ENCODE data around the gene TNRC6A.
"Not testable (repeated sequence)": the region's sequence is repeated elsewhere in the genome, so short reads cannot be mapped to it uniquely, and the experiment has no call there.

The TNRC6A gene

GRCh38 chr16:24749872-24750271 lies 20.4 kb downstream of the TNRC6A start:
- H3K36me3 ChIP-seq (ENCODE audit: control insufficient read depth in 5 of 5, insufficient read depth in 5 of 5, low read length in 5 of 5); H3K27ac ChIP-seq (ENCODE audit: low read depth, low read length); H3K4me3 ChIP-seq (ENCODE audit: low read depth in 1 of 5, low read length in 5 of 5); H3K9me3 ChIP-seq (ENCODE audit: control insufficient read depth in 5 of 5, low read length in 5 of 5); H3K27me3 ChIP-seq (ENCODE audit: control insufficient read depth in 5 of 5, insufficient read depth in 4 of 5, low read length in 5 of 5); H3K9ac ChIP-seq (ENCODE audit: low read length in 5 of 5): not testable (repeated sequence)
- H3K4me1 ChIP-seq (ENCODE audit: control insufficient read depth in 5 of 5, insufficient read depth in 5 of 5, low read length in 5 of 5) = peaks cover 4 to 60% (median 48%) of the 10 kb centered on the region in 5 donors

- Histone ChIP-seq H3K4me1 (ENCODE audit: control insufficient read depth in 5 of 5, insufficient read depth in 5 of 5, low read length in 5 of 5) (peaks cover 4 to 33% (median 27%) of the 10 kb centered on the region in 5 donors), H3K9ac (ENCODE audit: low read length in 5 of 5) (no peak overlapping the region), H3K4me3 (ENCODE audit: low read depth in 1 of 5, low read length in 5 of 5) (no peak overlapping the region), H3K27ac (ENCODE audit: low read depth, low read length) (peak overlapping the region; percentile 26), H3K36me3 (ENCODE audit: control insufficient read depth in 5 of 5, insufficient read depth in 5 of 5, low read length in 5 of 5) (peaks cover 0 to 4% (median 0%) of the 10 kb centered on the region in 5 donors), H3K27me3 (ENCODE audit: control insufficient read depth in 5 of 5, insufficient read depth in 4 of 5, low read length in 5 of 5) (no peaks in the 10 kb centered on the region), H3K9me3 (ENCODE audit: control insufficient read depth in 5 of 5, low read length in 5 of 5) (no peaks in the 10 kb centered on the region)
Measured at GRCh38 chr16:24753000-24753399, 23.5 kb downstream of the TNRC6A start.

GRCh38 chr16:24753437-24753836 lies 24.0 kb downstream of the TNRC6A start:
- no peak overlapping the region for H3K4me3 ChIP-seq (ENCODE audit: low read depth in 1 of 5, low read length in 5 of 5)
- H3K9me3 ChIP-seq (ENCODE audit: control insufficient read depth in 5 of 5, low read length in 5 of 5) = no peaks in the 10 kb centered on the region
- no peaks in the 10 kb centered on the region for H3K27me3 ChIP-seq (ENCODE audit: control insufficient read depth in 5 of 5, insufficient read depth in 4 of 5, low read length in 5 of 5)
- no peak overlapping the region for H3K9ac ChIP-seq (ENCODE audit: low read length in 5 of 5)
- peaks cover 2 to 29% (median 23%) of the 10 kb centered on the region in 5 donors for H3K4me1 ChIP-seq (ENCODE audit: control insufficient read depth in 5 of 5, insufficient read depth in 5 of 5, low read length in 5 of 5)
- H3K27ac ChIP-seq (ENCODE audit: low read depth, low read length) = peak overlapping the region; percentile 26
- H3K36me3 ChIP-seq (ENCODE audit: control insufficient read depth in 5 of 5, insufficient read depth in 5 of 5, low read length in 5 of 5) = peaks cover 2 to 7% (median 4%) of the 10 kb centered on the region in 5 donors

GRCh38 chr16:24754543-24754942 lies 25.1 kb downstream of the TNRC6A start:
- H3K4me1 ChIP-seq (ENCODE audit: control insufficient read depth in 5 of 5, insufficient read depth in 5 of 5, low read length in 5 of 5) = peaks cover 0 to 18% (median 12%) of the 10 kb centered on the region in 5 donors
- H3K27ac ChIP-seq (ENCODE audit: low read depth, low read length) = no peak overlapping the region

GRCh38 chr16:24755201-24755874 lies 25.9 kb downstream of the TNRC6A start:
- Histone ChIP-seq H3K9ac (ENCODE audit: low read length in 5 of 5) (peak overlapping the region in 1 of 5 donors; percentile 24), H3K4me1 (ENCODE audit: control insufficient read depth in 5 of 5, insufficient read depth in 5 of 5, low read length in 5 of 5) (peaks cover 0 to 18% (median 12%) of the 10 kb centered on the region in 5 donors), H3K27ac (ENCODE audit: low read depth, low read length) (no peak overlapping the region), H3K36me3 (ENCODE audit: control insufficient read depth in 5 of 5, insufficient read depth in 5 of 5, low read length in 5 of 5) (peaks cover 9 to 26% (median 18%) of the 10 kb centered on the region in 5 donors), H3K9me3 (ENCODE audit: control insufficient read depth in 5 of 5, low read length in 5 of 5) (no peaks in the 10 kb centered on the region), H3K4me3 (ENCODE audit: low read depth in 1 of 5, low read length in 5 of 5) (no peak overlapping the region), H3K27me3 (ENCODE audit: control insufficient read depth in 5 of 5, insufficient read depth in 4 of 5, low read length in 5 of 5) (no peaks in the 10 kb centered on the region)

More at GRCh38 chr16:24754543-24754942, 25.1 kb downstream of the TNRC6A start:
- peaks cover 7 to 18% (median 14%) of the 10 kb centered on the region in 5 donors for H3K36me3 ChIP-seq (ENCODE audit: control insufficient read depth in 5 of 5, insufficient read depth in 5 of 5, low read length in 5 of 5)
- H3K9ac ChIP-seq (ENCODE audit: low read length in 5 of 5) = no peak overlapping the region
- H3K4me3 ChIP-seq (ENCODE audit: low read depth in 1 of 5, low read length in 5 of 5) = no peak overlapping the region
- H3K9me3 ChIP-seq (ENCODE audit: control insufficient read depth in 5 of 5, low read length in 5 of 5) = no peaks in the 10 kb centered on the region
- H3K27me3 ChIP-seq (ENCODE audit: control insufficient read depth in 5 of 5, insufficient read depth in 4 of 5, low read length in 5 of 5) = no peaks in the 10 kb centered on the region

- Histone ChIP-seq H3K9me3 (ENCODE audit: control insufficient read depth in 5 of 5, low read length in 5 of 5) (no peaks in the 10 kb centered on the region), H3K4me3 (ENCODE audit: low read depth in 1 of 5, low read length in 5 of 5) (no peak overlapping the region), H3K36me3 (ENCODE audit: control insufficient read depth in 5 of 5, insufficient read depth in 5 of 5, low read length in 5 of 5) (peaks cover 22 to 34% (median 28%) of the 10 kb centered on the region in 5 donors), H3K9ac (ENCODE audit: low read length in 5 of 5) (peak overlapping the region in 1 of 5 donors; percentile 40), H3K27ac (ENCODE audit: low read depth, low read length) (peak overlapping the region; percentile 22), H3K4me1 (ENCODE audit: control insufficient read depth in 5 of 5, insufficient read depth in 5 of 5, low read length in 5 of 5) (peaks cover 0 to 14% (median 5%) of the 10 kb centered on the region in 5 donors), H3K27me3 (ENCODE audit: control insufficient read depth in 5 of 5, insufficient read depth in 4 of 5, low read length in 5 of 5) (no peaks in the 10 kb centered on the region)
Measured at GRCh38 chr16:24758373-24758772, 28.9 kb downstream of the TNRC6A start.

- H3K4me3 ChIP-seq (ENCODE audit: low read depth in 1 of 5, low read length in 5 of 5) = no peak overlapping the region
Measured at GRCh38 chr16:24759006-24759405, 29.6 kb downstream of the TNRC6A start.

GRCh38 chr16:24761526-24761925 lies 32.1 kb downstream of the TNRC6A start:
- Histone ChIP-seq H3K9me3 (ENCODE audit: control insufficient read depth in 5 of 5, low read length in 5 of 5) (no peaks in the 10 kb centered on the region), H3K4me3 (ENCODE audit: low read depth in 1 of 5, low read length in 5 of 5) (no peak overlapping the region), H3K9ac (ENCODE audit: low read length in 5 of 5) (no peak overlapping the region), H3K4me1 (ENCODE audit: control insufficient read depth in 5 of 5, insufficient read depth in 5 of 5, low read length in 5 of 5) (peaks cover 0 to 8% (median 0%) of the 10 kb centered on the region in 5 donors), H3K27ac (ENCODE audit: low read depth, low read length) (peak overlapping the region; percentile 32), H3K36me3 (ENCODE audit: control insufficient read depth in 5 of 5, insufficient read depth in 5 of 5, low read length in 5 of 5) (peaks cover 25 to 47% (median 34%) of the 10 kb centered on the region in 5 donors), H3K27me3 (ENCODE audit: control insufficient read depth in 5 of 5, insufficient read depth in 4 of 5, low read length in 5 of 5) (no peaks in the 10 kb centered on the region)

More at GRCh38 chr16:24759006-24759405, 29.6 kb downstream of the TNRC6A start:
- Histone ChIP-seq H3K36me3 (ENCODE audit: control insufficient read depth in 5 of 5, insufficient read depth in 5 of 5, low read length in 5 of 5) (peaks cover 22 to 38% (median 33%) of the 10 kb centered on the region in 5 donors), H3K4me1 (ENCODE audit: control insufficient read depth in 5 of 5, insufficient read depth in 5 of 5, low read length in 5 of 5) (peaks cover 0 to 14% (median 5%) of the 10 kb centered on the region in 5 donors), H3K27ac (ENCODE audit: low read depth, low read length) (no peak overlapping the region), H3K27me3 (ENCODE audit: control insufficient read depth in 5 of 5, insufficient read depth in 4 of 5, low read length in 5 of 5) (no peaks in the 10 kb centered on the region), H3K9ac (ENCODE audit: low read length in 5 of 5) (no peak overlapping the region), H3K9me3 (ENCODE audit: control insufficient read depth in 5 of 5, low read length in 5 of 5) (no peaks in the 10 kb centered on the region)

- H3K9me3 ChIP-seq (ENCODE audit: control insufficient read depth in 5 of 5, low read length in 5 of 5) = no peaks in the 10 kb centered on the region
- H3K27me3 ChIP-seq (ENCODE audit: control insufficient read depth in 5 of 5, insufficient read depth in 4 of 5, low read length in 5 of 5) = no peaks in the 10 kb centered on the region
- H3K9ac ChIP-seq (ENCODE audit: low read length in 5 of 5) = no peak overlapping the region
- H3K27ac ChIP-seq (ENCODE audit: low read depth, low read length) = peak overlapping the region; percentile 45
- peaks cover 19 to 36% (median 25%) of the 10 kb centered on the region in 5 donors for H3K36me3 ChIP-seq (ENCODE audit: control insufficient read depth in 5 of 5, insufficient read depth in 5 of 5, low read length in 5 of 5)
- H3K4me1 ChIP-seq (ENCODE audit: control insufficient read depth in 5 of 5, insufficient read depth in 5 of 5, low read length in 5 of 5) = no peaks in the 10 kb centered on the region
- H3K4me3 ChIP-seq (ENCODE audit: low read depth in 1 of 5, low read length in 5 of 5) = no peak overlapping the region
Measured at GRCh38 chr16:24764916-24765315, 35.5 kb downstream of the TNRC6A start.

- peaks cover 17 to 36% (median 20%) of the 10 kb centered on the region in 5 donors for H3K36me3 ChIP-seq (ENCODE audit: control insufficient read depth in 5 of 5, insufficient read depth in 5 of 5, low read length in 5 of 5)
- H3K9ac ChIP-seq (ENCODE audit: low read length in 5 of 5) = no peak overlapping the region
- no peaks in the 10 kb centered on the region for H3K9me3 ChIP-seq (ENCODE audit: control insufficient read depth in 5 of 5, low read length in 5 of 5)
- peak overlapping the region; percentile 45 for H3K27ac ChIP-seq (ENCODE audit: low read depth, low read length)
- H3K27me3 ChIP-seq (ENCODE audit: control insufficient read depth in 5 of 5, insufficient read depth in 4 of 5, low read length in 5 of 5) = no peaks in the 10 kb centered on the region
- no peaks in the 10 kb centered on the region for H3K4me1 ChIP-seq (ENCODE audit: control insufficient read depth in 5 of 5, insufficient read depth in 5 of 5, low read length in 5 of 5)
- H3K4me3 ChIP-seq (ENCODE audit: low read depth in 1 of 5, low read length in 5 of 5) = no peak overlapping the region
Measured at GRCh38 chr16:24766057-24766456, 36.6 kb downstream of the TNRC6A start.

Measured in subcutaneous abdominal adipose tissue (tissue), 5 donors.